SU-DHL-6 (cell line): ENCODE results near the gene FATE1.

Experiments used
- H2AFZ ChIP-seq: fragments of 200-600 bp; sonication (generic); 2 replicates; pipeline ENCODE4 v1.6.1; 2014; ENCODE audit warnings: low read depth, mild to moderate bottlenecking, moderate library complexity, mixed read lengths, antibody characterized with exemption, low read length; ENCODE audit not compliant: severe bottlenecking
- H3F3A ChIP-seq: fragments of 200-600 bp; shearing (Covaris generic); 2 replicates; pipeline ENCODE4 v1.6.0; 2016; ENCODE audit warnings: antibody characterized with exemption, mild to moderate bottlenecking; ENCODE audit not compliant: insufficient read depth
- H3K27ac ChIP-seq: fragments of 200-600 bp; sonication (generic); 2 replicates; pipeline ENCODE4 v1.5.1; 2016; ENCODE audit warnings: low read depth, mild to moderate bottlenecking, low read length, moderate library complexity, mixed read lengths
- H3K27me3 ChIP-seq: fragments of 200-600 bp; sonication (generic), shearing (Covaris generic); 2 replicates; pipeline ENCODE4 v1.6.0; 2014; ENCODE audit warnings: mild to moderate bottlenecking, low read length
- H3K36me3 ChIP-seq: fragments of 200-600 bp; sonication (generic); 2 replicates; pipeline ENCODE4 v1.6.1; 2014; ENCODE audit warnings: mild to moderate bottlenecking, low read length, mixed read lengths
- H3K4me2 ChIP-seq: fragments of 300-600, 200-600 bp; shearing (Covaris generic), sonication (generic); 2 replicates; pipeline ENCODE4 v1.6.0; 2014; ENCODE audit warnings: low read length, low read depth, mild to moderate bottlenecking; ENCODE audit not compliant: poor library complexity, severe bottlenecking
- H3K4me3 ChIP-seq: fragments of 200-600 bp; sonication (generic); 2 replicates; pipeline ENCODE4 v1.5.1; 2014; ENCODE audit warnings: antibody characterized with exemption, low read length, mild to moderate bottlenecking, mixed read lengths; ENCODE audit not compliant: insufficient read depth, poor library complexity, severe bottlenecking
- H3K79me2 ChIP-seq: fragments of 200-600 bp; sonication (generic); 2 replicates; pipeline ENCODE4 v1.6.1; 2014; ENCODE audit warnings: mild to moderate bottlenecking, low read length, moderate library complexity; ENCODE audit not compliant: insufficient read depth
- H3K9ac ChIP-seq: fragments of 200-600 bp; sonication (generic); 2 replicates; pipeline ENCODE4 v1.7.0; 2014; ENCODE audit warnings: mild to moderate bottlenecking, low read length
- H3K9me2 ChIP-seq: fragments of 200-600 bp; sonication (generic); replicated peaks from 2 replicates; pipeline ENCODE4 v1.6.1; 2014; ENCODE audit warnings: low read length; ENCODE audit not compliant: insufficient read depth
- H3K9me3 ChIP-seq: fragments of 200-600 bp; sonication (generic); 2 replicates; pipeline ENCODE4 v1.6.1; 2014; ENCODE audit warnings: low read length, mixed read lengths; ENCODE audit not compliant: insufficient read depth
- H4K20me1 ChIP-seq: fragments of 200-600 bp; sonication (generic); 2 replicates; pipeline ENCODE4 v1.6.1; 2014; ENCODE audit warnings: low read depth, mild to moderate bottlenecking, antibody characterized with exemption, low read length, moderate library complexity, mixed read lengths
- EZH2phosphoT487 ChIP-seq: fragments of 200-600 bp; sonication (generic), shearing (Covaris generic); conservative IDR thresholded peaks from 2 replicates; pipeline ENCODE4 v1.6.1; 2018; ENCODE audit warnings: mild to moderate bottlenecking, antibody characterized with exemption, low read length, moderate library complexity, mixed read lengths
- TF ChIP-seq, protein P1 (sequence below): fragments of 200-600 bp; sonication (generic); IDR thresholded peaks from one replicate; pipeline ENCODE4 v1.5.1; 2017; ENCODE audit warnings: antibody characterized with exemption, mild to moderate bottlenecking, low read length, moderate library complexity; ENCODE audit not compliant: insufficient read depth, poor library complexity, severe bottlenecking

FATE1 gene, protein sequence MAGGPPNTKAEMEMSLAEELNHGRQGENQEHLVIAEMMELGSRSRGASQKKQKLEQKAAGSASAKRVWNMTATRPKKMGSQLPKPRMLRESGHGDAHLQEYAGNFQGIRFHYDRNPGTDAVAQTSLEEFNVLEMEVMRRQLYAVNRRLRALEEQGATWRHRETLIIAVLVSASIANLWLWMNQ

DNA sequence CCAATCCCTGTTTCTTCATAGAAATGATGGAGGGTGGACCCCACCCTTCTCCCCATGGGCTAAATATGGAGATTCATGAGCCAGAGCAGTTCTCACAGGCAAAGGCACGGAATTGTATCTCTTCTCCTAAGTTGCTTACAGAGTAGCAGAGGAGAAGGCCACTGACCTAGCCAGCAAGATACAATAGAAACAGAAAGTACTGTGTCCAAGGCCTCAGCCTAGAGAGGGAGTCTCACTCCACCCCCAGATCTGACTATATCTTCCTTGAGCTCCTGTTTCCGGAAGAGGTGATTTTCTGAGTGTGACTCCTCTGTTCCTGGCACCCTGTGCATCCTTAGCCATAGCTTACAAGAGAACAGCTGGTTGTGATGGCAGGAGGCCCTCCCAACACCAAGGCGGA, at the start of gene FATE1:
Gene FATE1 (plus strand): TSS at position 284 of the 400 bp plus-strand sequence. CDS start 85 bp downstream, at position 369.
- no peaks in the 10 kb centered on the region for H3K27me3 ChIP-seq
- TF ChIP-seq, protein P1, sequence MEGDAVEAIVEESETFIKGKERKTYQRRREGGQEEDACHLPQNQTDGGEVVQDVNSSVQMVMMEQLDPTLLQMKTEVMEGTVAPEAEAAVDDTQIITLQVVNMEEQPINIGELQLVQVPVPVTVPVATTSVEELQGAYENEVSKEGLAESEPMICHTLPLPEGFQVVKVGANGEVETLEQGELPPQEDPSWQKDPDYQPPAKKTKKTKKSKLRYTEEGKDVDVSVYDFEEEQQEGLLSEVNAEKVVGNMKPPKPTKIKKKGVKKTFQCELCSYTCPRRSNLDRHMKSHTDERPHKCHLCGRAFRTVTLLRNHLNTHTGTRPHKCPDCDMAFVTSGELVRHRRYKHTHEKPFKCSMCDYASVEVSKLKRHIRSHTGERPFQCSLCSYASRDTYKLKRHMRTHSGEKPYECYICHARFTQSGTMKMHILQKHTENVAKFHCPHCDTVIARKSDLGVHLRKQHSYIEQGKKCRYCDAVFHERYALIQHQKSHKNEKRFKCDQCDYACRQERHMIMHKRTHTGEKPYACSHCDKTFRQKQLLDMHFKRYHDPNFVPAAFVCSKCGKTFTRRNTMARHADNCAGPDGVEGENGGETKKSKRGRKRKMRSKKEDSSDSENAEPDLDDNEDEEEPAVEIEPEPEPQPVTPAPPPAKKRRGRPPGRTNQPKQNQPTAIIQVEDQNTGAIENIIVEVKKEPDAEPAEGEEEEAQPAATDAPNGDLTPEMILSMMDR, result no peak
- TF ChIP-seq EZH2phosphoT487, result no peak
- no peaks in the 10 kb centered on the region for H4K20me1 ChIP-seq
- H3F3A ChIP-seq, result no peaks in the 10 kb centered on the region
- H3K4me3 ChIP-seq, result no peak within 1 kb of the TSS
- H2AFZ ChIP-seq, result no peak within 1 kb of the TSS
- no peaks in the 10 kb centered on the region for H3K36me3 ChIP-seq
- no peaks in the 10 kb centered on the region for H3K79me2 ChIP-seq
- H3K9me3 ChIP-seq, result no peaks in the 10 kb centered on the region
- H3K4me2 ChIP-seq, result no peak within 1 kb of the TSS
- H3K27ac ChIP-seq, result no peak within 1 kb of the TSS
- no peak within 1 kb of the TSS for H3K9ac ChIP-seq
- no peaks in the 10 kb centered on the region for H3K9me2 ChIP-seq

DNA sequence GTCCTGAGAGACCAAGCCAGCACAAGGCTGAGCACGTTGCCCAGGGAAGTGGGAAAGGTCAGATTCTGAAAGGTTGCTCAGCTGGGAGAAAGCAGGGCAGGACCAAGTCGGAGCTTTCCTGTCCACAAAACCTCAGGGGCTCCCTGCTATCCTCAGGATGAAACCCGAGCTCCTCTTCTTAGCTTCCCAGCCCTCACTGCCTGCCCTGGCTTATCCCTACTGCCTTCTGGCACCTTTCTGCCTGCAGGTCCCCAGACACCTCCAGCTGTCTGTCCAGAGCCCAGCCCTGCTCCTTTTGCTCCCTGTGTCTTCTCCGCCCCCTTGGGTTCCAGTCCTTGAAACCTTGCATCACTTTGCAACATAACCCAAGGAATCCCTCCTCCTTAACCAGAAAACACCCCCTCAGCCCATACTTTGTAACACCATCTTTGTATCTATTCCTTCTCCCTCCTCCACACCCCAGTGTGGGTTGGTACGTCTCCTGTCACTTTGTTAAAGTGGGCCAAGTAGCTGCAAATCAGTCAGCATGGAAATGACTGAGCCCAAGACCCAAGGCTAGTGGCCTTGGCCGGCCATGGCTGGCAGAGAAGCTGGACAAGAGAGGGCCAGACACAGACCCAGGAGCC, 40.6 kb upstream of the FATE1 start:
- TF ChIP-seq EZH2phosphoT487, result no peak
- TF ChIP-seq, protein P1, result no peak
- Histone ChIP-seq H3K9me3 (no peaks in the 10 kb centered on the region), H3K79me2 (no peaks in the 10 kb centered on the region), H3K36me3 (no peaks in the 10 kb centered on the region), H3K9me2 (no peaks in the 10 kb centered on the region), H3K9ac (no peak overlapping the region), H3K4me3 (no peak overlapping the region), H3K4me2 (no peak overlapping the region), H3K27ac (no peak overlapping the region), H2AFZ (no peak overlapping the region), H3K27me3 (no peaks in the 10 kb centered on the region), H3F3A (no peaks in the 10 kb centered on the region), H4K20me1 (no peaks in the 10 kb centered on the region)

DNA sequence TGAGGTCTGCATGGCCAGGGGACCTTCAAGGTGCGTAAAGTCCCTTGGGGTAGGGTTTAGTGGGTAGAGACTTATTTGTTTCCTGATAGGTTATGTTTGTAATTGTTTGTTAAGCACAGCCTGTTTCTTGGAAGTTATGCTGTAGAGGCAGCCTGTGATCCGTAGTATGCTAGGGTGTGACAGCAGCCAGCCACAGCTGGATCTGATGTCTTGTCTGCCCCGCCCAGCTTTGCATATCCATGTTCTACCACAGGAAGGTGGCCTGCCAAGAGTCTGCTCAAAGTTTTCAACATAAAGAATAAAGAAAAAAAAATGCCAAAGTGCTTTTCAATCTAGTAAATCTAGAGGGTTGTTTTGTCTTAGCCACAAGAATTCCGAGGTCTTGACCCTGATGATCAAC, 39.6 kb upstream of the FATE1 start:
- Histone ChIP-seq H3K27me3 (no peaks in the 10 kb centered on the region), H2AFZ (no peak overlapping the region), H3K9ac (no peak overlapping the region), H3K27ac (no peak overlapping the region), H3K79me2 (no peaks in the 10 kb centered on the region), H3K9me3 (no peaks in the 10 kb centered on the region), H3K4me3 (no peak overlapping the region), H4K20me1 (no peaks in the 10 kb centered on the region), H3K4me2 (no peak overlapping the region), H3K36me3 (no peaks in the 10 kb centered on the region), H3F3A (no peaks in the 10 kb centered on the region), H3K9me2 (no peaks in the 10 kb centered on the region)
- TF ChIP-seq, protein P1, result no peak
- no peak for TF ChIP-seq EZH2phosphoT487
